T47D (cell line): ENCODE results near the gene BTBD9.

Experiments used
- DNase-seq, 2 experiments: peaks; one replicate each; pipeline versions ENCODE4 v3.0.0 to v3.0.0-alpha.2; 2011 to 2012; ENCODE audit warnings: low read depth in 1 of 2, low spot score in 1 of 2
- JUND ChIP-seq: IDR thresholded peaks from 2 replicates; pipeline ENCODE4 v1.6.1; 2012; ENCODE audit warnings: low read depth
- in situ Hi-C: cut with HindIII; loops from 2 replicates; pipeline ENCODE4 v1.10.0; 2016; ENCODE audit warnings: low sequenced_read_pairs, low pct_unique_long_range_greater_than_20kb

BTBD9 gene

GRCh38 chr6:38603966-38604365 is 35.8 kb downstream of the BTBD9 start:
- TF ChIP-seq JUND: no peak
- peak in 1 of 2 experiments; percentile 34 for DNase-seq
- in situ Hi-C loops: no loop called here

- in situ Hi-C loops: no loop called here
- no peak for TF ChIP-seq JUND
- DNase-seq: no peak
Measured at GRCh38 chr6:38603496-38603895, 36.2 kb downstream of the BTBD9 start.

DNA sequence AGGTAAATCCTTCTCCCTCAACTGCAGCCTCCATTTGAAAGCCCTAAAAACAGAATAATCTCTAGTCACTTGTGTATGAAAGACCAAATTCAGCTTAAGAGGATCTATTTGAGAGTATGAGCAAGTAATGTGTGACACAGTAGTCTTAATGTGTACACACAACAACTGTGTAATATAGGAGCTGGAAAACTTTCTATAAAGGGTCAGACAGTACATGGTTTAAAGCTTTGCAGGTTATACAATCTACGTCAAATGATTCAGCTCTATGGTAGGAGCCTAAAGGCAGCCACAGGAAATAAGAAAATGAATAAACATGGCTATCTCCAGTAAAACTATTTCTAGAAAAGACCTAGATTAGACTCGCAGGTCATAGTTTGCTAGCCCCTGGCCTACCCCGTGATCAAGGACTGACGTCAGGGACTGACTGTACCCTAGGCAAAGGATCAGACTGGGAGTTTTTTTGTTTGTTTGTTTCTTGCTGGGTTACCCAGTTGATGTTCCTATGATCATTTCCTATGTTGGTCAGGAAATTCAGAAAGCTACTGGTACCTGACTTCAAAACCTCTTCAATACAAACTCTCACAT is 39.7 kb downstream of the BTBD9 start:
- no peak for DNase-seq
- in situ Hi-C loops: no loop called here
- TF ChIP-seq JUND: no peak

- in situ Hi-C loops: no loop called here
- TF ChIP-seq JUND: no peak
- DNase-seq: no peak
Measured at GRCh38 chr6:38599261-38599660, 40.5 kb downstream of the BTBD9 start.

DNA sequence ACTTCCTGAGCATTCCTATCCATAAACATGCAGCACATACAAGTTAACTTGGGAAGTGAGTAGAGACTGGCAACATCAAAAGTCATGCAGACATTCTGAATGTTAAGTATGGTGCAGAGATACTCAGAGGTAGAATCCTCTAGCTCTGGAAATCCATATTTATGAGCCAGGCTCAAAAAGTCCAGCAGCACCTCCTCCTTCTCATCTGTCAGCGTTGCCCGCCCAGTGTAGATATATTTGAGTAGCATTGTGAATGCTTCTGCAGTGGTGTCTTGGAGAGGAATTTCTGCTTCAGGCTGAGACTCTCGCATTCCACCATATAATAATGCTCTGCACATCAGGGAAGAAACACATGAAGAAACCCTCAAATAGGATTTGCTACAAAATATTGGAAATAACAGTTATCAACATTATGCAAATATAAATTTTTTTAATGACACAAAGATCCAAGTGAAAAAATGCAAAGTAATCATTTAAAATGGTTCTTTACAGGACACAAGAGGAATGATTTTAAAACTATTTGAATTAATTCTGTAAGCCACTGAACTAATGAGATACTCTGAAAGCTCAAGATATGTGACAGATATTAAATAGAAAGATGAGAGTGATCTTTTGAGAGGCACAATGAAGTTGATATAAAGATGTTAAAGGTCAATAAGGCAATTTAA is 45.6 kb downstream of the BTBD9 start:
- DNase-seq: no peak
- TF ChIP-seq JUND: no peak
- in situ Hi-C loops: no loop called here

DNA sequence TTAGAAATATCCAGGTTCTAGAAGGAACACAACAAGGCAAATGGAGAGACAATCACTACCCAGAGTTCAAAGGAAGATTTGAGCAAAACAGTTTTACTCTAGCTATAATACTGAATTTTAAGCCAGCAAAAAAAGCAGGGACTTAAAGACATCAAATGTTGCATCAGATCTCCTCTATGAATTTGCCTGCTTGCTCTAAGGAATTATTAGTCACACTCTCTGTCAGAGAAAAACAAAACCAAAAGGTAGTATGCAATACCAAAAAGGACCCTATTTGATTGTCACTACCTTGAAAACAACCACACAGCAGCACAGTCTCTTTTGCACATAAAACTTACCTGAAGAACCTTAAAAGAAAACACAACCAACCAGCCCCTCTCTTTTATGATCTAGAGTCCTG is 46.3 kb downstream of the BTBD9 start:
- in situ Hi-C loops: no loop called here
- DNase-seq: no peak
- TF ChIP-seq JUND: no peak

DNA sequence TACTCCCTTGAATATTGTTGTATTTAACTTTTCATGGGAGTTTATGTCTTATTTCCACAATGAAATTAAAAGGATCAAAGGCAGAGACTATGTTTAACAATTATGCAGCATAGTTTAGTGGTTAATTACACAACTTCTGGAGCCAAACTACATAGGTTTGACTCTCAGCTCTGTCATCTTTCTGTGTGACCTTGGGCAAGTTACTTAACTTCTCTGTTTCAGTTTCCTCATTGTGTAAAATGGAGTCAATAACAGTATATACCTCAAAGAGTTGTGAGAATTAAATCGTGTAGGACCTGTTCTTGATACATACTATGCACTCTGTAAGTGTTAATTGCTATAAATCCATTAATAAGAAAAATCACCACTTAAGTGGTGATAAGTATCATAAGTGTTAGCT is 48.3 kb downstream of the BTBD9 start:
- no peak for TF ChIP-seq JUND
- in situ Hi-C loops: no loop called here
- no peak for DNase-seq

DNA sequence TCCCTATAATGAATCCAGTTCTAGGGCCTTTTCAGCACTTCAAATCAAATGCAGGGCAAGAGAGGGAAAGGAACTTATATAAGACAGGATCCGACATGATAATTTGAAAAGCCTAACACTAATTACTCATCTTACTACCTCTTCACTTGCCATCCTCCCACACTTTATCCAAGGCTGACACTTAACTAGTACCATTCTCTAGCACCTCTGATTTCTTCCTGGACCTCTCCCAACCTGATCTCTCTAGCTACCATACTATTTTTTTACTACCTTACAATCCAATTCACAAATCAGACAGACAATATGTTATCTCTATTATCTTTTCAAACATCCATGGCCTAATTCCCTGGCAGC is 50.4 kb downstream of the BTBD9 start:
- in situ Hi-C loops: no loop called here
- no peak for TF ChIP-seq JUND
- no peak for DNase-seq

DNA sequence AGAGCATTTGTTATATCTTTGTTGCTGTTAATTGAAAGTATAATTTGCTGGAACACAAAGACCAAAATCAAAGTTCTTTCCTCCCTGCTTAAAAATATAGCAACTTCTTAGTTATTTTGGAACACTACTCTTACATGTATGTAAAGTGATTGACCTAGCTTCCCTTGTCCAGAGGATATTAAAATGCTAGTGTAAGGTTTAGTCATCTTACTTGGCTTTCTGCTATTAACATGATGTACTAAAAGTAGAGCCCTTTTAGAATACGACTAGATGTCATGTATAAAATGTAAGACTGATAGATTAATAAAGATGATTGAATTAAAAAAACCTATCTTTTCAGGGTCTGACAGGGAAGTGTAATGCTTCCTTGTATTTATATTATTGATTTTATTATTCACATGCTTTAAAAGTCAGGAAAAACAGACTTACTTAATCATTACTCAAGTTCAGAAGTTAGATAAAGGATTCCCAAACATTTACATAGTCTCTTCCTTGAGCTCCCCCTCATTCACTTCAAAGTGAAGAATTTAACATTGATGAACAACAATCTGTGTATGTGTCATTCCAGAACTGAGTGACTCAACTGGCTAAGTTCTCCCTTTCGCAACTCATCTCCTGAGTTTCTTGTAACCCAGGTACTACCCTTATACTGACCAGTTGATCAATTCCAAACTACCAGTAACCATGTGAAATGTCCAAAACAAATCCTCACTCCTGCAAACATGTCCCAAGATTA is 50.9 kb downstream of the BTBD9 start:
- no peak for DNase-seq
- in situ Hi-C loops: no loop called here
- no peak for TF ChIP-seq JUND

DNA sequence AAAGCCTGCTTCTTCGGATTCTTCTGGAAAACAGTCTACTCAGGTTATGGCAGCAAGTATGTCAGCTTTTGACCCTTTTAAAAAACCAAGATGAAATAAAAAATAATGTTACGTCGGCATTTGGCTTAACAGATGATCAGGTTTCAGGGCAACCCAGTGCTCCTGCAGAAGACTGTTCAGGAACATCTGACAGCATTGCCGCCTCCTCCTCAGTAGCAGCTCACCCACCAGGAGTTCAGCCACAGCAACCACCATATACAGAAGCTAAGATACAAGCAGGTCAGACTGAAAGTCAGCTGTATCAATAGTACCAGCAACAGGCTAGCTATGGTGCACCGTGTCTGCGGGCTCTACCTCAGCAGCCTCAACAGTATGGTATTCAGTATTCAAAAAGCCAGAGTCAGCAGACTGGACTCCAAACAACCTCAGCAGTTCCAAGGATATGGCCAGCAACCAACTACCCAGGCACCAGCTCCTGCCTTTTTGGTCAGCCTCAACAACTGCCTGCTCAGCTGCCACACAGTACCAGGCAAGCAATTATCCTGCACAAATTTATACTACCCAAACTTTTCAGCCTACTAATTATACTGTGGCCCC is 51.9 kb downstream of the BTBD9 start:
- in situ Hi-C loops: no loop called here
- no peak for TF ChIP-seq JUND
- DNase-seq: no peak

DNA sequence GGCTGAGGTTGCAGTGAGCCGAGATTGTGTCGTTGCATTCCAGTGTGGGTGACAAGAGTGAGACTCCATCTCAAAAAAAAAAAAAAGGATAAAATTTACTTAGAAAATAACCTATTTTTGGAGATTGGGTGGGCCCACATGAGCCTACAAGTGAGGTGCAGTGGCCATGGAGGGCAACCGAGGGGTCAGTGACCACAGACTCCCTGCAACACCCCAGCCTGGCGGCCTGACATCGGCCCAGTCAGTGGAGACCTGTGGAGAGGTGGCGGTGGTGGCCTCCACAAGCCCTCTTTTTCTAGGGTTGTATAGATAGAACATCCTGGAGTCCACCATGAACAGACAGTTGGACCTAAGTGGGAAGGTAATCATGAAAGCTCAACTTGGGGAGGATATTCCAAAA is 52.7 kb downstream of the BTBD9 start:
- in situ Hi-C loops: no loop called here
- no peak for TF ChIP-seq JUND
- no peak for DNase-seq

DNA sequence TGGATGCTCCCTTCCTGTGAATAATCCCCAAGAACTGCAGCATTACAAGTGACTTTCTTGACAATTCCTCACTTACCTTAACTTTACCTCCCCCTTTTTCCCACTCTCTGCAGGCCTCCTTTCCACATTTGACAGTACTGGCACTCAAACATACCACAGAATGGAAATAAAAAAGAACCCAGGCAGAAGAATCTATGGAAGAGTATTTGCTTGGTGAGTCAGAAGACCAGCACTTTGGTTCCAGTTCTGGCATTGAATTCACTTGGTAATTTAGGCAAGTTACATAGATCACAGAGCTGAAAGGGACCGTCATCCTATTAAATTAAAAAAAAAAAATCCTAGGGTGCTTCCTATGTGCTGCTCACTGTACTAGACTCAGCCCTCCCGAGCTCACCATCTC is 55.0 kb downstream of the BTBD9 start:
- TF ChIP-seq JUND: no peak
- in situ Hi-C loops: no loop called here

DNA sequence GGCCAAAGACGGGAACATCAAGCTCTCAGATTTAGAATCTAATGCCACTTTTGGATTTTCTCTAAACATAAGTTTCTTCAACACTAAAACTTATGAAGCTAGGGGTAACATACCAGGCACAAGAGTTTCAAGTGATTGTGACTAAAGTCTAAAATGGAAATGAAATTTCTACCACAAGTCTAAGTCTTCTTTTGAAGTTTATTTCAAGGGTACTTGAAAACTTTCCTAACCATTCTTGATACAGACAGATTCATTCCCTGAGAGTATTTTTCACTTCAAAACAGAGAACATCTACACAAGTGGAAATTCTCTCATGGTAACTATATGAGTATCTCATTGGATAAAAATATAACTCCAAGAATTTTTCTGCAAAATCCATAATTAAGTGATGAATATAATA is 56.2 kb downstream of the BTBD9 start:
- TF ChIP-seq JUND: no peak
- in situ Hi-C loops: no loop called here
- DNase-seq: no peak

More for the DNA sequence above, 55.0 kb downstream of the BTBD9 start:
- no peak for DNase-seq

DNA sequence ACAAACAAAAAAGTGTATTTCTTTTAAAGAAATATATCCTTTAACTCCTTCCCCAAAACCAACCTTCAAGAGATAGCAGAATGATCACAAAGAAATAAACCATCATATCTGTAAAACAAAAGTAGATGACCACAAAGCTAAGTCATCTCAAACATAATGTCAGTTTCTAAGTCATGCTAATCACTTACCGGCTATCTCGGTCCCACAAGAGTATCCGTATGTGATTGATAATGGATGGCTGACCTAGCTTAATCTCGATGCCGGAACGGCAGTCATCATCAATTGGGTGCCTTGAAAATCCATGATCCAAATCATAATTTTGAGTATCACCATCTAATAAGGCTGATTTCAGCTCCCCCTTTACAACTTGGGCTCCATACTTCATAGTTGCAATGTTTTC is 59.7 kb downstream of the BTBD9 start:
- in situ Hi-C loops: no loop called here
- no peak for DNase-seq
- TF ChIP-seq JUND: no peak
